Activated naive CD8-positive, alpha-beta T cell treated with anti-CD3 and anti-CD28 coated beads for 36 hours (primary cell): Measurements from ENCODE around the gene VANGL2. TPM values are rescaled to one million over a fixed set of nuclear protein-coding genes. Genes with fewer than 3 reads are reported as not detected.

Experiments used
- DNase-seq: peaks from one replicate; pipeline ENCODE4 v3.0.0; 2021
- H3K27ac Mint-ChIP-seq: one replicate; pipeline ENCODE4 v1.8.0; 2022; ENCODE audit warnings: mild to moderate bottlenecking, moderate library complexity, mixed read lengths
- H3K27me3 Mint-ChIP-seq: one replicate; pipeline ENCODE4 v1.8.0; 2022; ENCODE audit warnings: mild to moderate bottlenecking, mixed read lengths
- H3K36me3 Mint-ChIP-seq: one replicate; pipeline ENCODE4 v1.8.0; 2021; ENCODE audit warnings: mild to moderate bottlenecking, mixed read lengths
- H3K4me1 Mint-ChIP-seq: one replicate; pipeline ENCODE4 v1.8.0; 2021; ENCODE audit warnings: mixed read lengths
- H3K4me3 Mint-ChIP-seq: one replicate; pipeline ENCODE4 v1.8.0; 2022; ENCODE audit warnings: mild to moderate bottlenecking, moderate library complexity, mixed read lengths
- H3K9me3 Mint-ChIP-seq: one replicate; pipeline ENCODE4 v1.8.0; 2022; ENCODE audit warnings: mixed read lengths
- total RNA-seq, 2 experiments: library from RNA; stranded (reverse); gene quantifications; one replicate each; pipeline ENCODE4 v1.2.3, GENCODE V29; 2021

Gene VANGL2
- total RNA-seq, 2 experiments from 2014 or later: 0.24 to 0.31 TPM

GRCh38 chr1:160407839-160408801, 7.8 kb downstream of the VANGL2 start:
- Mint-ChIP-seq H3K27ac (no peak overlapping the region), H3K4me1 (no peaks in the 10 kb centered on the region), H3K9me3 (no peaks in the 10 kb centered on the region), H3K36me3 (no peaks in the 10 kb centered on the region), H3K27me3 (peaks cover 4% of the 10 kb centered on the region), H3K4me3 (no peak overlapping the region)
- no peak for DNase-seq

DNA sequence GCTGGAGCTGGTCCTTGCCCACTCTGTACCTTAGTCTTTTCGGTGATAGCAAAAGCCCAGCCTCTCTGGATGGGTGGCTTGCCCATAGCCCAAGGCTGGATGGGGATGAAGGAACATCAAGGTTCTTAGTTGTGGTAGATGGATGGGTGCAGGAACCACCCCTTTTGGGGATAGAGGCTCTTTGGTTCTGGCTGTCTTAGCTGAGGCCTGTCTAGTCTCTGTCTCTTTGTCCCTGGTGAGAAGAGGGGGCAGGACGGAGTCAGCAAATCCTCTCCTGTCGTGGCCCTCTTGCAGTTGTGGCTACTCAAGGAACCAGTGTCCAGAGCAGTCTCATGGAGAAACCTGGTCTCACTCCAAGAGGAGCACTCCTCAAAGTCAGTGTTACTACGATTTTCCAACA, 8.5 kb downstream of the VANGL2 start:
- Mint-ChIP-seq H3K4me3 (no peak overlapping the region), H3K9me3 (no peaks in the 10 kb centered on the region), H3K36me3 (no peaks in the 10 kb centered on the region), H3K27me3 (peaks cover 4% of the 10 kb centered on the region), H3K4me1 (no peaks in the 10 kb centered on the region), H3K27ac (no peak overlapping the region)
- DNase-seq: no peak

- DNase-seq: no peak
- Mint-ChIP-seq H3K4me3 (no peak overlapping the region), H3K4me1 (no peaks in the 10 kb centered on the region), H3K27ac (no peak overlapping the region), H3K9me3 (no peaks in the 10 kb centered on the region), H3K36me3 (no peaks in the 10 kb centered on the region), H3K27me3 (peaks cover 4% of the 10 kb centered on the region)
These were observed 9.1 kb downstream of the VANGL2 start for GRCh38 chr1:160409486-160409885.

- Mint-ChIP-seq H3K4me3 (no peak overlapping the region), H3K4me1 (no peaks in the 10 kb centered on the region), H3K27ac (no peak overlapping the region)
These were observed 10.1 kb downstream of the VANGL2 start for GRCh38 chr1:160410406-160411005.

DNA sequence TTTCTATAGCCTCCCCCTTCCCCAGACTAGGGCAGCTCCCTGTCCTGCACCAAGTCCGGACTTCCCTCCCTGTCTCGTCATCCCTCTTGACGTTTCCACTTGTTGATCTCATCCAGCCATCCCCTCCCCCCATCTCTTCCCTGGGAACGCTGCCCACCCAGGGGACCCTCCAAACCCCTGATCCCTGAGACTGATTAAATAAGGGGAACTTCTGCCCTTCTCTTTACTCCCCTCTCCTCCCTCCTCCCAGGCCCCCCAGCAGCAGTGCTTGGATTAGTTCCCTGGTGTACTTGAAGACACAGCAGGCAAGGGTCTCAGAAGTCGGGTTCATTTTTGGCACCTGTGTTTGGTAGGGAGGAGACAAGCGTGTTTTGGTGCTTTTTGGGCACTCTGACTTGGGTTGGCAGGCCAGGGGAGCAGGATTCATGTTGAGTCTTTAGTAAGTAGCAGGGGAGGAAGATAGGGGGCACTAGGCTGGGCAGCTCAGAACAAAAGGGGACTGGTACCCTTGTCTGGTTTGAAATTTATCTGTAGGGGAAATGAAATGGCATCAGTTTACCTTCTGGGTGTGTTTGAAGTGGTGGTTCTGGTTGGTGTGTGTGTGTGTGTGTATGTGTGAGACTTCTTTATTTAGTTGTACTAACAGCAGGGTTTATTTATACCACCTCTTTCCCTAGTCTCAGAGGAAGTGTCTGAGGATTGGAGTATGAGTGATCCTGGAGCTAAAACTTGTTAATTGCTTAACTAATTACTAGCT, 11.1 kb downstream of the VANGL2 start:
- H3K27me3 Mint-ChIP-seq: peaks cover 4% of the 10 kb centered on the region
- DNase-seq: no peak
- no peaks in the 10 kb centered on the region for H3K4me1 Mint-ChIP-seq
- H3K36me3 Mint-ChIP-seq: no peaks in the 10 kb centered on the region
- H3K4me3 Mint-ChIP-seq: no peak overlapping the region
- no peak overlapping the region for H3K27ac Mint-ChIP-seq
- H3K9me3 Mint-ChIP-seq: no peaks in the 10 kb centered on the region

More at GRCh38 chr1:160410406-160411005, 10.1 kb downstream of the VANGL2 start:
- Mint-ChIP-seq H3K27me3 (peaks cover 4% of the 10 kb centered on the region), H3K9me3 (no peaks in the 10 kb centered on the region), H3K36me3 (no peaks in the 10 kb centered on the region)
- DNase-seq: no peak

GRCh38 chr1:160412028-160412362, 11.6 kb downstream of the VANGL2 start:
- Mint-ChIP-seq H3K4me3 (no peak overlapping the region), H3K9me3 (no peaks in the 10 kb centered on the region), H3K36me3 (no peaks in the 10 kb centered on the region), H3K27ac (no peak overlapping the region), H3K4me1 (no peaks in the 10 kb centered on the region), H3K27me3 (peaks cover 4% of the 10 kb centered on the region)
- no peak for DNase-seq

DNA sequence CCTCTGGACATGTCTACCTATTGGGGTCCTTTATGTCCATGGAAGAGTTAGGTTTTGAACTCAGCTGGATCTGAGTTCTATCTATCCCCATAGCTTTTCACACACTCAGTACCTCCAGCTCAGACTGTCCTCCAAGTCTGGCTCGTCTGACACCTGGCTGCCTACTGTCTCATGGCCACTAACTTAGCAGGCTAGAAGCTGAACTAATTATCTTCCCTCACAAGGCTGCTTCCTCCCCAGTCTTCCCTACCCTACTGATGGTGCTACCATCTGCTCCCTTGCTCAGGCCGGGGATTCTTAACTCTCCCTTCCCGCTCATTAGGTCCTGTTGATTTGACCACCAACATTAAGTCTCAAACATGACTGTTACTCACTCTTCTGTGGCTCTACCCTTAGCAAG, 13.4 kb downstream of the VANGL2 start:
- no peaks in the 10 kb centered on the region for H3K9me3 Mint-ChIP-seq
- H3K27me3 Mint-ChIP-seq: peaks cover 4% of the 10 kb centered on the region
- no peaks in the 10 kb centered on the region for H3K4me1 Mint-ChIP-seq
- no peaks in the 10 kb centered on the region for H3K36me3 Mint-ChIP-seq
- H3K27ac Mint-ChIP-seq: no peak overlapping the region
- DNase-seq: no peak
- H3K4me3 Mint-ChIP-seq: no peak overlapping the region

DNA sequence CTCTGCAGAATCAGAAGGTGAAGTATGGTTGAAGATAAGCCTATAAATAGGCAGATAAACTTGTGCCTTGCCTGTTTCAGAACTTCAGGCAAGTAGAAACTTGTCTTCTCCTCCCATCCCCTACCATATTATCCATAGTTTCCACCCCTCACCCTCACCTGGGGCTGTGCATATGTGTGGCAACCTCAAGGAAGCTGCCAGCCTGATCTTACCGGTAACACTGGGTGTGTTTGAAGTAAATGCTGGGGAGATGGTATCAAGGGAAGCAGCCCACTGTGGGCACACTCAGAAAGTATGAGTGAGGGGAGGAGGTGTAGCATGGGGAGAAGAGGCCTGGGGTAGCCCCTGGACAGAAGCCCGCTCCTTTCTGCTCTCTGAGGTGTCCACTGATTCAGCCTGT, 14.5 kb downstream of the VANGL2 start:
- Mint-ChIP-seq H3K27ac (no peak overlapping the region), H3K36me3 (no peaks in the 10 kb centered on the region), H3K27me3 (peaks cover 4% of the 10 kb centered on the region), H3K9me3 (no peaks in the 10 kb centered on the region), H3K4me1 (no peaks in the 10 kb centered on the region), H3K4me3 (no peak overlapping the region)
- no peak for DNase-seq

DNA sequence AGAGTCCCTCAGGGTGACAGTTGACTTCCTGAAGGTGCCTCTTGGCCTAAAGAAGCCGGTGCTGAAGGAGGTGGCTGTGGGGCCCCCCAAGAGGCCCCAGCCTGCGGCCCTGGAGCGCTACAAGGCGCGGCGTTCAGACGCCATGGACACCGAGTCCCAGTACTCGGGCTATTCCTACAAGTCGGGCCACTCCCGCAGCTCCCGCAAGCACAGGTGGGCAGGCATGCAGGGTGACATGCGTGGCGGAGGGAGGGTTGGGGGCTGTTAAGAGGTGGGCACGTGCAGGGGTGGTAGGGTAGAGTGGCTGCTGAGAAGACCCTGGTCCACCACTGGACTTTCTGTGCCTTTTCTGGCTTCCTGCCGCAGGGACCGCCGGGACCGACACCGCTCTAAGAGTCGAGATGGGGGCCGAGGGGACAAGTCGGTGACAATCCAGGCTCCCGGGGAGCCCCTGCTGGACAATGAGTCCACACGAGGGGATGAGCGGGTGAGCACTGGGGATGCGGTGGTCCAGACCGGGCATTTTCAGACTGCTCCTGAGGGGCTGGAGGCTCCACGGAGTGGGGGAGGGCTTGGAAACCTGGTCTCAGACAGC, 15.4 kb downstream of the VANGL2 start:
- no peak overlapping the region for H3K4me3 Mint-ChIP-seq
- peaks cover 4% of the 10 kb centered on the region for H3K27me3 Mint-ChIP-seq
- no peaks in the 10 kb centered on the region for H3K36me3 Mint-ChIP-seq
- no peak for DNase-seq
- no peaks in the 10 kb centered on the region for H3K9me3 Mint-ChIP-seq
- H3K27ac Mint-ChIP-seq: no peak overlapping the region
- no peaks in the 10 kb centered on the region for H3K4me1 Mint-ChIP-seq

DNA sequence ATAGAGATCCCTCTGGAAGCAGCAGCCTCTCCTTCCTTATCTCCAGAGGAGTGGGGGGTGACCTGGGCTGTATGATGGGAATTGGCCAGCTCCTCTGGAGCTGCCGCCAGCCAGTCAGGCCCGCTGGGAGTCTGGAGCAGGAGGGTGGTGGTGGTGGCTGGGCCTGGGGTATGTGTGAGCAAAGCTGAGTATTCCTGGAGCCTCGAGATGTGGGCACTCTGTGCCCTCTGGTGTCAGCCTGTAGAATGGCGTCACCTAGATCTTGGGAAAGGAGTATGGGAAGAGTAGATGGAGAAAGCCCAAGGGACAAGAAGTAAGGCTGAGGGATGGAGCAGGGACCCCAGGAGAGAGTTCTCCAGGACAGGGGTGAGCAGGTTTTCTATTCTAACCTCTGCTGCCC, 16.0 kb downstream of the VANGL2 start:
- H3K9me3 Mint-ChIP-seq: no peaks in the 10 kb centered on the region
- DNase-seq: no peak
- H3K4me3 Mint-ChIP-seq: no peak overlapping the region
- H3K27me3 Mint-ChIP-seq: peaks cover 4% of the 10 kb centered on the region
- H3K4me1 Mint-ChIP-seq: no peaks in the 10 kb centered on the region
- no peaks in the 10 kb centered on the region for H3K36me3 Mint-ChIP-seq
- H3K27ac Mint-ChIP-seq: no peak overlapping the region

- no peaks in the 10 kb centered on the region for H3K36me3 Mint-ChIP-seq
- no peak for DNase-seq
- H3K4me1 Mint-ChIP-seq: no peaks in the 10 kb centered on the region
- no peak overlapping the region for H3K27ac Mint-ChIP-seq
- no peak overlapping the region for H3K4me3 Mint-ChIP-seq
- H3K27me3 Mint-ChIP-seq: no peaks in the 10 kb centered on the region
- no peaks in the 10 kb centered on the region for H3K9me3 Mint-ChIP-seq
These were observed 18.1 kb downstream of the VANGL2 start for GRCh38 chr1:160418483-160418882.

DNA sequence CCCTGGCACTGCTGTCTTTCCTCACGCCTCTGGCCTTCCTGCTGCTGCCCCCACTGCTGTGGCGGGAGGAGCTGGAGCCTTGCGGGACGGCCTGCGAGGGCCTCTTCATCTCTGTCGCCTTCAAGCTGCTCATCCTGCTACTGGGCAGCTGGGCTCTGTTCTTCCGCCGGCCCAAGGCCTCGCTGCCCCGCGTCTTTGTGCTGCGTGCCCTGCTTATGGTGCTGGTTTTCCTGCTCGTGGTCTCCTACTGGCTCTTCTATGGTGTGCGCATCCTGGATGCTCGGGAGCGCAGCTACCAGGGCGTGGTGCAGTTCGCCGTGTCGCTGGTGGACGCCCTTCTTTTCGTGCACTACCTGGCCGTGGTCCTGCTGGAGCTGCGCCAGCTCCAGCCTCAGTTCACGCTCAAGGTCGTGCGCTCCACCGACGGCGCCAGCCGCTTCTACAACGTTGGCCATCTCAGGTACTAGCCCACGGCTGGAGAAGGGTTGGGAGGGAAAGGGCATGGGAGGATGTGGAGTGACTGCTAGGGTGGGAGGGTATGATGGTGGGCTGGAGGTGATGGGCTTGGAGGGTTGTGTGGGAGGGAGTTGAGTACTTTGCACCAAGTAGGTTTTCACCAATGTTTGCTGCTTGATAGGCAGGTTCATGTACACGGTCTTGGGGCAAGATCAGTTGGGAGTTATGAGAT, 18.9 kb downstream of the VANGL2 start:
- Mint-ChIP-seq H3K27ac (no peak overlapping the region), H3K27me3 (no peaks in the 10 kb centered on the region), H3K36me3 (no peaks in the 10 kb centered on the region), H3K4me1 (no peaks in the 10 kb centered on the region), H3K9me3 (no peaks in the 10 kb centered on the region), H3K4me3 (no peak overlapping the region)
- DNase-seq: no peak

DNA sequence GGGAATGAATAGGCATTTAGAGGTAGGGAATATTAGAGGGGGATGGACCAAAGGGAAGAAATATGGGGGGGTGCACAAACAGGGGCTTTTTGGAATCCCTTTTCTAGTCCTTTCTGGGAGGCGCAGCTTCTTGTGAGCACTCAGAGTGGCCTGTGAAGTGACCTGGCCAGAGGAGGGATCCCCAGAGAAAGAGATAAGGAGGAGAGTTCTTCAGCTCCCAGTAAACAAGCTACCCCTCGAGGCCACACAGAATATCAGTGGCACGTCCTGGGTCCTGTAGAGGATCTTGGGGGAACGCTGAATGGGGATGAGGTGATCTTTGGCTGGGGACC, 19.4 kb downstream of the VANGL2 start:
- no peaks in the 10 kb centered on the region for H3K4me1 Mint-ChIP-seq
- no peak overlapping the region for H3K4me3 Mint-ChIP-seq
- no peaks in the 10 kb centered on the region for H3K9me3 Mint-ChIP-seq
- no peak overlapping the region for H3K27ac Mint-ChIP-seq
- H3K27me3 Mint-ChIP-seq: no peaks in the 10 kb centered on the region
- H3K36me3 Mint-ChIP-seq: no peaks in the 10 kb centered on the region
- no peak for DNase-seq

GRCh38 chr1:160420881-160421842, 20.8 kb downstream of the VANGL2 start:
- no peaks in the 10 kb centered on the region for H3K27me3 Mint-ChIP-seq
- H3K36me3 Mint-ChIP-seq: no peaks in the 10 kb centered on the region
- no peak overlapping the region for H3K27ac Mint-ChIP-seq
- H3K4me3 Mint-ChIP-seq: no peak overlapping the region
- no peak for DNase-seq
- H3K9me3 Mint-ChIP-seq: no peaks in the 10 kb centered on the region
- no peaks in the 10 kb centered on the region for H3K4me1 Mint-ChIP-seq
